GM11168 (cell line): ENCODE data around the gene OR1J2.

Experiments
- in situ Hi-C: fragments of 300-500 bp; cut with MboI; formaldehyde crosslinking; loops from one replicate; pipeline ENCODE4 v1.12.0; 2022; ENCODE audit warnings: low sequenced_read_pairs; ENCODE audit not compliant: unreplicated experiment

Gene OR1J2

GRCh38 chr9:122538757-122539156, 28.2 kb downstream of the OR1J2 start:
- in situ Hi-C loops: no loop called here

GRCh38 chr9:122546196-122546595, 35.6 kb downstream of the OR1J2 start:
- in situ Hi-C loops: no loop called here

DNA sequence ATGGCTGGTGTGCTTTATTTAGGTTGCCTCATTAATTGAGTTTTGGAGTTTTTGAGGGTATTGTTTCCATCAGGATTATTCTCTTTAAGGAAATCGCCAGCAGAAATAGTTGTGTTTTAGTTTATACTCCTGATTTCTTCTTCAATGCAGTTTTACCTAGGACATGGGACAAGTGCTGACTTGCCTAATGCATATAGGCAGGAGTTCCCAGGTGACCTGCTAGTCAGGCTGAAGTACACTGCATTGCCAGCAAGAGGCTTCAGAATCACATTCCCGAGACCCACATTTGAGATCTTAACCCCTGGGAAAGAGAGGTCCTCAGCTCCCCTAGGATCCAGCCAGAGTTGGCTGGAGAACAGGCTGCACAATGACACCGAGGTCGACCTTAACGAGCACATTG, 40.8 kb downstream of the OR1J2 start:
- in situ Hi-C loops: no loop called here

DNA sequence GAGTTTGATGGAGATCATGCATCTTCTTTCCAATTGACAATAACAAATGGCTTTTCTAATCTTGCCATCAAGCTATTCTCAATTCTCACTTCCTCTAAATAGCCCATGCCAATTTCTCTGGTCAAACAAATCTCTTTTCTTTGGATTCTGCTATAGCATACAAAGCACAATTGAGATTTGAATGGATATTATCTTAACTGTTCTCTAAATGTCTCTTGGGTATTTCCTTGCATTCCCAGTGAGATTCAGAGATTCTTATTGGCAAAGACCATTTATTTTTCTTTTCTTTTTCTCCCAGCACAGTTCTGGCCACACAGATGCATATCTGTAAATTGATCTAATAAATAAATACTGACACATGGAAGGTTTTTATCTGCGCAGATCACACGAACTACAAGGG, 42.2 kb downstream of the OR1J2 start, which contains the start of gene OR1N2:
Gene OR1N2, plus strand, starts transcription at position 301 of the 400 bp plus-strand sequence. CDS start 100 bp downstream, outside the sequence.
- in situ Hi-C loops: no loop called here
